ENCODE measurements around the gene OR7A10. TPM values are rescaled to one million over a fixed set of nuclear protein-coding genes. Genes with fewer than 3 reads are reported as not detected.

Gene OR7A10
- total and polyA plus RNA-seq, 9 donors = not detected

- Histone ChIP-seq H3K4me1 (ENCODE audit: insufficient read depth) (no peaks in the 10 kb centered on the region), H3K36me3 (no peaks in the 10 kb centered on the region), H3K4me3 (no peak overlapping the region), H3K27ac (no peak overlapping the region), H3K9me3 (no peaks in the 10 kb centered on the region), H3K27me3 (no peaks in the 10 kb centered on the region)
- DNase-seq = no peak
- no peak for TF ChIP-seq EP300 (IDR thresholded peaks at IDR 0.05)
- no peak for TF ChIP-seq CTCF (IDR thresholded peaks at IDR 0.05)
- TF ChIP-seq POLR2A (IDR thresholded peaks at IDR 0.05) = no peak
- intact Hi-C loops (cut with DNase I) = no loop called here
- WGBS, 3 donors = 31 to 38% (median 34%) methylated on average over 1 of the region's 1 CpG
Measured at GRCh38 chr19:14840206-14840605, 8.5 kb downstream of the OR7A10 start.

GRCh38 chr19:14837391-14837790 lies 11.3 kb downstream of the OR7A10 start:
- Histone ChIP-seq H3K9me3 (no peaks in the 10 kb centered on the region), H3K4me1 (ENCODE audit: insufficient read depth) (no peaks in the 10 kb centered on the region), H3K27me3 (no peaks in the 10 kb centered on the region), H3K36me3 (no peaks in the 10 kb centered on the region), H3K4me3 (no peak overlapping the region), H3K27ac (no peak overlapping the region)
- no peak for DNase-seq
- TF ChIP-seq EP300 (IDR thresholded peaks at IDR 0.05) = no peak
- TF ChIP-seq CTCF (IDR thresholded peaks at IDR 0.05) = no peak
- TF ChIP-seq POLR2A (IDR thresholded peaks at IDR 0.05) = no peak
- intact Hi-C loops (cut with DNase I) = no loop called here
- 57 to 63% (median 63%) methylated on average over 4 of the region's 4 CpGs for WGBS, 3 donors

- TF ChIP-seq POLR2A (IDR thresholded peaks at IDR 0.05) (no peak), EP300 (IDR thresholded peaks at IDR 0.05) (no peak), CTCF (IDR thresholded peaks at IDR 0.05) (no peak)
- no peak within 1 kb of the TSS for H3K27ac ChIP-seq
- WGBS, 3 donors = 0 to 4% (median 3%) methylated on average over 1 of the region's 1 CpG
Measured at GRCh38 chr19:14835011-14835410, 13.7 kb downstream of the OR7A10 start, which contains the start of the genes OR7A5 and OR7C1. TSS of gene OR7A5 (minus strand) at chr19:14835185. CDS start at chr19:14828241, 6,944 bp downstream. TSS of gene OR7C1 (minus strand) at chr19:14835185. CDS start at chr19:14800136, 35,049 bp downstream.

GRCh38 chr19:14830702-14831101 lies 18.0 kb downstream of the OR7A10 start:
- DNase-seq = no peak
- H3K27me3 ChIP-seq = no peaks in the 10 kb centered on the region
- TF ChIP-seq EP300 (IDR thresholded peaks at IDR 0.05) = no peak
- no peak for TF ChIP-seq CTCF (IDR thresholded peaks at IDR 0.05)
- TF ChIP-seq POLR2A (IDR thresholded peaks at IDR 0.05) = no peak
- intact Hi-C loops (cut with DNase I) = no loop called here
- H3K9me3 ChIP-seq = no peaks in the 10 kb centered on the region
- no peaks in the 10 kb centered on the region for H3K36me3 ChIP-seq
- H3K4me3 ChIP-seq = no peak overlapping the region
- H3K27ac ChIP-seq = no peak overlapping the region
- WGBS, 3 donors = 29 to 46% (median 30%) methylated on average over 4 of the region's 4 CpGs
- H3K4me1 ChIP-seq (ENCODE audit: insufficient read depth) = no peaks in the 10 kb centered on the region

More at GRCh38 chr19:14835011-14835410, 13.7 kb downstream of the OR7A10 start, which contains the start of the genes OR7A5 and OR7C1:
- H3K27me3 ChIP-seq = no peaks in the 10 kb centered on the region
- H3K36me3 ChIP-seq = no peaks in the 10 kb centered on the region
- H3K4me3 ChIP-seq = no peak within 1 kb of the TSS
- H3K4me1 ChIP-seq (ENCODE audit: insufficient read depth) = no peaks in the 10 kb centered on the region
- no peaks in the 10 kb centered on the region for H3K9me3 ChIP-seq
- DNase-seq = no peak
- intact Hi-C loops (cut with DNase I) = no loop called here
